Measurements from ENCODE around the gene ST6GALNAC6. TPM values are rescaled to one million over a fixed set of nuclear protein-coding genes. Genes with fewer than 3 reads are reported as not detected.

Gene ST6GALNAC6
- total and polyA plus RNA-seq, 3 experiments from 2014 or later: 52.3 to 54.7 (median 54.0) TPM

- H3K4me1 ChIP-seq (ENCODE audit: insufficient read depth, low read length): peaks cover 54% of the 10 kb centered on the region
- H3K27ac ChIP-seq (ENCODE audit: low read depth, low read length): no peak overlapping the region
- peaks cover 34 to 55% (median 38%) of the 10 kb centered on the region in 3 donors for H3K4me1 Mint-ChIP-seq
- ChIA-PET CTCF (interaction anchor here (1.0 to 8.1 kb wide), 5 partner anchors 11 to 184 kb away, joined by 3 to 68 read pairs (median 12); partner anchors contain the start of genes PIP5KL1 and TOR2A), POLR2A (interaction anchor here (0.6 kb wide), 1 partner anchor 225 kb away, joined by 3 read pairs; no protein-coding TSS in a partner anchor)
- DNase-seq: no peak
- H3K9me3 ChIP-seq (ENCODE audit: low read length): no peaks in the 10 kb centered on the region
- H3K36me3 Mint-ChIP-seq: peaks cover 0 to 8% (median 0%) of the 10 kb centered on the region in 3 donors
- no peaks in the 10 kb centered on the region for H3K27me3 ChIP-seq (ENCODE audit: insufficient read depth, low read length, poor library complexity, severe bottlenecking)
- peaks cover 0 to 4% of the 10 kb centered on the region in 2 donors for H3K27me3 Mint-ChIP-seq
- H3K9me3 Mint-ChIP-seq: no peaks in the 10 kb centered on the region
- no peaks in the 10 kb centered on the region for H3K36me3 ChIP-seq (ENCODE audit: insufficient read depth, low read length)
- no peak overlapping the region for H3K4me3 ChIP-seq (ENCODE audit: low read length)
- peak overlapping the region in 4 of 8 donors; percentile 23 to 65 (median 38) for H3K27ac Mint-ChIP-seq
- peak overlapping the region in 3 of 7 donors; percentile 3 to 80 (median 32) for H3K4me3 Mint-ChIP-seq
Measured at GRCh38 chr9:127919253-127919815, 19.9 kb upstream of the ST6GALNAC6 start.

- Mint-ChIP-seq H3K9me3 (no peaks in the 10 kb centered on the region), H3K4me1 (peaks cover 34 to 60% (median 38%) of the 10 kb centered on the region in 3 donors), H3K27ac (peak overlapping the region in 7 of 8 donors; percentile 14 to 87 (median 64)), H3K4me3 (peak overlapping the region in 6 of 7 donors; percentile 5 to 86 (median 64)), H3K27me3 (peaks cover 0 to 4% of the 10 kb centered on the region in 2 donors), H3K36me3 (peaks cover 0 to 14% (median 0%) of the 10 kb centered on the region in 3 donors)
- ChIA-PET POLR2A (interaction anchor here (1.0 to 3.3 kb wide), 2 partner anchors 19 to 147 kb away, joined by 3 to 13 read pairs; partner anchors contain the start of gene DPM2), CTCF (interaction anchor here (0.7 to 8.1 kb wide), 4 partner anchors 48 to 184 kb away, joined by 3 to 68 read pairs (median 16); partner anchors contain the start of gene TOR2A)
- no peaks in the 10 kb centered on the region for H3K27me3 ChIP-seq (ENCODE audit: insufficient read depth, low read length, poor library complexity, severe bottlenecking)
- H3K27ac ChIP-seq (ENCODE audit: low read depth, low read length): peak overlapping the region; percentile 16
- no peaks in the 10 kb centered on the region for H3K36me3 ChIP-seq (ENCODE audit: insufficient read depth, low read length)
- DNase-seq: no peak
- no peak overlapping the region for H3K4me3 ChIP-seq (ENCODE audit: low read length)
- H3K9me3 ChIP-seq (ENCODE audit: low read length): no peaks in the 10 kb centered on the region
- H3K4me1 ChIP-seq (ENCODE audit: insufficient read depth, low read length): peaks cover 54% of the 10 kb centered on the region
Measured at GRCh38 chr9:127918183-127919107, 19.0 kb upstream of the ST6GALNAC6 start.

- no peaks in the 10 kb centered on the region for H3K9me3 ChIP-seq (ENCODE audit: low read length)
- H3K36me3 Mint-ChIP-seq: peaks cover 0 to 21% (median 0%) of the 10 kb centered on the region in 3 donors
- H3K4me1 Mint-ChIP-seq: peaks cover 39 to 65% (median 43%) of the 10 kb centered on the region in 3 donors
- peak overlapping the region; percentile 25 for H3K4me3 ChIP-seq (ENCODE audit: low read length)
- DNase-seq: no peak
- peak overlapping the region in 6 of 8 donors; percentile 23 to 87 (median 74) for H3K27ac Mint-ChIP-seq
- CTCF ChIA-PET: interaction anchor here (0.6 to 4.4 kb wide), 8 partner anchors 35 to 332 kb away, joined by 3 to 25 read pairs (median 6); partner anchors contain the start of gene TOR2A
- H3K9me3 Mint-ChIP-seq: no peaks in the 10 kb centered on the region
- H3K36me3 ChIP-seq (ENCODE audit: insufficient read depth, low read length): no peaks in the 10 kb centered on the region
- H3K4me3 Mint-ChIP-seq: peak overlapping the region; percentile 24 to 94 (median 82)
- no peak overlapping the region for H3K27ac ChIP-seq (ENCODE audit: low read depth, low read length)
- POLR2A ChIA-PET: interaction anchor here (0.5 to 3.3 kb wide), 7 partner anchors 11 to 146 kb away, joined by 3 to 13 read pairs (median 4); partner anchors contain the start of gene DPM2
- H3K27me3 Mint-ChIP-seq: peaks cover 0 to 4% of the 10 kb centered on the region in 2 donors
- peaks cover 54% of the 10 kb centered on the region for H3K4me1 ChIP-seq (ENCODE audit: insufficient read depth, low read length)
- no peaks in the 10 kb centered on the region for H3K27me3 ChIP-seq (ENCODE audit: insufficient read depth, low read length, poor library complexity, severe bottlenecking)
Measured at GRCh38 chr9:127917603-127918002, 18.2 kb upstream of the ST6GALNAC6 start.

- Mint-ChIP-seq H3K4me3 (peak within 1 kb of the TSS; percentile 82 to 94 (median 89)), H3K27ac (peak within 1 kb of the TSS; percentile 53 to 95 (median 93)), H3K27me3 (peaks cover 0 to 7% of the 10 kb centered on the region in 2 donors), H3K36me3 (peaks cover 0 to 27% (median 0%) of the 10 kb centered on the region in 3 donors), H3K9me3 (no peaks in the 10 kb centered on the region), H3K4me1 (peaks cover 40 to 66% (median 45%) of the 10 kb centered on the region in 3 donors)
- peak within 1 kb of the TSS; percentile 81 for H3K27ac ChIP-seq (ENCODE audit: low read depth, low read length)
- H3K27me3 ChIP-seq (ENCODE audit: insufficient read depth, low read length, poor library complexity, severe bottlenecking): no peaks in the 10 kb centered on the region
- H3K9me3 ChIP-seq (ENCODE audit: low read length): no peaks in the 10 kb centered on the region
- no peaks in the 10 kb centered on the region for H3K36me3 ChIP-seq (ENCODE audit: insufficient read depth, low read length)
- peak; percentile 89 to 96 (median 94) for DNase-seq
- peak within 1 kb of the TSS; percentile 94 for H3K4me3 ChIP-seq (ENCODE audit: low read length)
- ChIA-PET POLR2A (interaction anchor here (0.5 to 3.3 kb wide), 13 partner anchors 11 to 146 kb away, joined by 3 to 14 read pairs (median 4); partner anchors contain the start of gene CDK9), CTCF (interaction anchor here (0.6 to 4.4 kb wide), 10 partner anchors 11 to 332 kb away, joined by 3 to 25 read pairs (median 6); partner anchors contain the start of gene TOR2A)
- peaks cover 52% of the 10 kb centered on the region for H3K4me1 ChIP-seq (ENCODE audit: insufficient read depth, low read length)
Measured at GRCh38 chr9:127916720-127917581, 17.5 kb upstream of the ST6GALNAC6 start, which contains the start of gene ST6GALNAC4. ST6GALNAC4 (minus strand) TSS chr9:127917041; CDS start chr9:127916419, 622 bp downstream.

- peak overlapping the region; percentile 82 to 94 (median 89) for H3K4me3 Mint-ChIP-seq
- ChIA-PET CTCF (interaction anchor here (0.9 to 4.4 kb wide), 12 partner anchors 10 to 327 kb away, joined by 3 to 25 read pairs (median 5); partner anchors contain the start of gene TOR2A), POLR2A (interaction anchor here (0.5 to 3.3 kb wide), 17 partner anchors 10 to 159 kb away, joined by 3 to 14 read pairs (median 4); partner anchors contain the start of genes CDK9 and EEIG1)
- Histone ChIP-seq H3K27me3 (ENCODE audit: insufficient read depth, low read length, poor library complexity, severe bottlenecking) (no peaks in the 10 kb centered on the region), H3K4me1 (ENCODE audit: insufficient read depth, low read length) (peaks cover 45% of the 10 kb centered on the region), H3K36me3 (ENCODE audit: insufficient read depth, low read length) (no peaks in the 10 kb centered on the region), H3K9me3 (ENCODE audit: low read length) (no peaks in the 10 kb centered on the region), H3K4me3 (ENCODE audit: low read length) (peak overlapping the region; percentile 94), H3K27ac (ENCODE audit: low read depth, low read length) (peak overlapping the region; percentile 81)
- peak overlapping the region; percentile 53 to 95 (median 93) for H3K27ac Mint-ChIP-seq
- DNase-seq: peak in 4 of 5 donors; percentile 42 to 84 (median 70)
- peaks cover 0 to 7% of the 10 kb centered on the region in 2 donors for H3K27me3 Mint-ChIP-seq
- no peaks in the 10 kb centered on the region for H3K9me3 Mint-ChIP-seq
- peaks cover under 1 to 34% (median 1%) of the 10 kb centered on the region in 3 donors for H3K36me3 Mint-ChIP-seq
- peaks cover 39 to 65% (median 46%) of the 10 kb centered on the region in 3 donors for H3K4me1 Mint-ChIP-seq
Measured at GRCh38 chr9:127915801-127916719, 16.7 kb upstream of the ST6GALNAC6 start.

- Mint-ChIP-seq H3K9me3 (no peaks in the 10 kb centered on the region), H3K27me3 (peaks cover 0 to 3% of the 10 kb centered on the region in 2 donors), H3K4me3 (peak overlapping the region; percentile 82 to 94 (median 89)), H3K36me3 (peaks cover 5 to 42% (median 6%) of the 10 kb centered on the region in 3 donors), H3K27ac (peak overlapping the region in 7 of 8 donors; percentile 51 to 95 (median 93)), H3K4me1 (peaks cover 42 to 71% (median 53%) of the 10 kb centered on the region in 3 donors)
- Histone ChIP-seq H3K4me1 (ENCODE audit: insufficient read depth, low read length) (peaks cover 40% of the 10 kb centered on the region), H3K9me3 (ENCODE audit: low read length) (no peaks in the 10 kb centered on the region), H3K36me3 (ENCODE audit: insufficient read depth, low read length) (peaks cover 4% of the 10 kb centered on the region), H3K4me3 (ENCODE audit: low read length) (peak overlapping the region; percentile 22), H3K27me3 (ENCODE audit: insufficient read depth, low read length, poor library complexity, severe bottlenecking) (no peaks in the 10 kb centered on the region), H3K27ac (ENCODE audit: low read depth, low read length) (peak overlapping the region; percentile 31)
- ChIA-PET POLR2A (interaction anchor here (0.6 to 3.3 kb wide), 6 partner anchors 9 to 159 kb away, joined by 3 to 14 read pairs (median 6); no protein-coding TSS in a partner anchor), CTCF (interaction anchor here (0.9 to 4.4 kb wide), 8 partner anchors 9 to 187 kb away, joined by 3 to 25 read pairs (median 6); partner anchors contain the start of gene TOR2A)
- DNase-seq: no peak
Measured at GRCh38 chr9:127915325-127915752, 15.9 kb upstream of the ST6GALNAC6 start.
